ENCODE data around the gene TIMM17A. TPM values are rescaled to one million over a fixed set of nuclear protein-coding genes. Genes with fewer than 3 reads are reported as not detected.
"Not testable (repeated sequence)": the region's sequence is repeated elsewhere in the genome, so short reads cannot be mapped to it uniquely, and the experiment has no call there.

Gene TIMM17A
- total and polyA plus RNA-seq, 7 donors: 45.4 to 176 (median 82.6) TPM

- no peaks in the 10 kb centered on the region for H3K36me3 ChIP-seq (ENCODE audit: insufficient read depth in 1 of 2, low read depth in 1 of 2)
- peak overlapping the region; percentile 86 for H3K27ac ChIP-seq
- H3K27me3 ChIP-seq (ENCODE audit: insufficient read depth in 3 of 3, low read length in 2 of 3): no peaks in the 10 kb centered on the region
- H3K4me3 ChIP-seq: no peak overlapping the region
- ATAC-seq (no peak), DNase-seq (no peak)
- peaks cover 33% of the 10 kb centered on the region for H3K4me1 ChIP-seq
- WGBS, 3 donors: 63 to 79% (median 64%) methylated on average over 5 of the region's 5 CpGs
- intact Hi-C loops (cut with DNase I): no loop called here
- no peaks in the 10 kb centered on the region for H3K9me3 ChIP-seq
- no peak for TF ChIP-seq CTCF (IDR thresholded peaks at IDR 0.05)
These were observed 17.6 kb upstream of the TIMM17A start for GRCh38 chr1:201937624-201938213.

GRCh38 chr1:201938440-201939035, 16.8 kb upstream of the TIMM17A start:
- Histone ChIP-seq H3K9me3 (no peaks in the 10 kb centered on the region), H3K4me1 (peaks cover 32% of the 10 kb centered on the region), H3K27me3 (ENCODE audit: insufficient read depth in 3 of 3, low read length in 2 of 3) (no peaks in the 10 kb centered on the region), H3K27ac (peak overlapping the region; percentile 86), H3K4me3 (peak overlapping the region; percentile 27), H3K36me3 (ENCODE audit: insufficient read depth in 1 of 2, low read depth in 1 of 2) (no peaks in the 10 kb centered on the region)
- intact Hi-C loops (cut with DNase I): no loop called here
- WGBS, 3 donors: 19 to 24% (median 23%) methylated on average over 4 of the region's 4 CpGs
- DNase-seq (no peak), ATAC-seq (peak in 1 of 4 donors; percentile 42)
- no peak for TF ChIP-seq CTCF (IDR thresholded peaks at IDR 0.05)

- WGBS, 3 donors: 30 to 45% (median 41%) methylated on average over 4 of the region's 4 CpGs
- DNase-seq (no peak), ATAC-seq (no peak)
- H3K4me3 ChIP-seq: no peak overlapping the region
- peak overlapping the region; percentile 86 for H3K27ac ChIP-seq
- intact Hi-C loops (cut with DNase I): no loop called here
- no peaks in the 10 kb centered on the region for H3K27me3 ChIP-seq (ENCODE audit: insufficient read depth in 3 of 3, low read length in 2 of 3)
- TF ChIP-seq CTCF (IDR thresholded peaks at IDR 0.05): no peak
- no peaks in the 10 kb centered on the region for H3K9me3 ChIP-seq
- H3K36me3 ChIP-seq (ENCODE audit: insufficient read depth in 1 of 2, low read depth in 1 of 2): no peaks in the 10 kb centered on the region
- H3K4me1 ChIP-seq: peaks cover 32% of the 10 kb centered on the region
These were observed 16.2 kb upstream of the TIMM17A start for GRCh38 chr1:201939148-201939547.

GRCh38 chr1:201939574-201939973, 15.7 kb upstream of the TIMM17A start:
- intact Hi-C loops (cut with DNase I): no loop called here
- Histone ChIP-seq H3K4me3 (no peak overlapping the region), H3K9me3 (no peaks in the 10 kb centered on the region), H3K36me3 (ENCODE audit: insufficient read depth in 1 of 2, low read depth in 1 of 2) (no peaks in the 10 kb centered on the region), H3K4me1 (peaks cover 31% of the 10 kb centered on the region), H3K27ac (peak overlapping the region; percentile 86), H3K27me3 (ENCODE audit: insufficient read depth in 3 of 3, low read length in 2 of 3) (no peaks in the 10 kb centered on the region)
- WGBS, 3 donors: 34 to 63% (median 45%) methylated on average over 5 of the region's 5 CpGs
- no peak for TF ChIP-seq CTCF (IDR thresholded peaks at IDR 0.05)
- ATAC-seq (no peak), DNase-seq (no peak)

- ATAC-seq; H3K27me3 ChIP-seq (ENCODE audit: insufficient read depth in 3 of 3, low read length in 2 of 3); H3K4me3 ChIP-seq; H3K36me3 ChIP-seq (ENCODE audit: insufficient read depth in 1 of 2, low read depth in 1 of 2); intact Hi-C loops (cut with DNase I); H3K9me3 ChIP-seq; DNase-seq: not testable (repeated sequence)
- 70 to 92% (median 78%) methylated on average over 10 of the region's 10 CpGs for WGBS, 3 donors
- Histone ChIP-seq H3K27ac (peak overlapping the region; percentile 86), H3K4me1 (peaks cover 27% of the 10 kb centered on the region)
These were observed 15.0 kb upstream of the TIMM17A start for GRCh38 chr1:201940316-201940715.

All from psoas muscle (tissue), 8 donors.